H1 (cell line): ENCODE results near the gene USP37. TPM values are rescaled to one million over a fixed set of nuclear protein-coding genes. Genes with fewer than 3 reads are reported as not detected.

Source experiments
- CTBP2 ChIP-seq: IDR thresholded peaks from 2 replicates; pipeline ENCODE4 v1.7.0; 2011; ENCODE audit warnings: borderline replicate concordance, mild to moderate bottlenecking, moderate library complexity, mixed read lengths, low read length; ENCODE audit not compliant: insufficient read depth, insufficient read length
- KDM5A ChIP-seq: fragments of 200-600 bp; IDR thresholded peaks from 2 replicates; pipeline ENCODE4 v1.7.1; 2012; ENCODE audit warnings: mild to moderate bottlenecking, low read length, inconsistent platforms, mixed read lengths
- RAD21 ChIP-seq, 2 experiments: IDR thresholded peaks in 1 of 2; conservative IDR thresholded peaks in 1 of 2; 2 replicates each; pipeline ENCODE4 v1.6.1; 2011; ENCODE audit warnings: low read depth in 2 of 2, low read length in 2 of 2, improper control_type of control experiment in 1 of 2, inconsistent platforms in 1 of 2, mild to moderate bottlenecking in 1 of 2, moderate library complexity in 1 of 2
- polyA plus RNA-seq, 7 experiments: library from polyadenylated mRNA; depleted of rRNA in 3 of 7; stranded (reverse) in 5 of 7; unstranded in 2 of 7; fragments of >200 nt in 5 of 7; fragments of 200-250 nt in 2 of 7; gene quantifications; 1 replicate in 5 of 7; 2 replicates in 1 of 7; 4 replicates in 1 of 7; pipeline versions ENCODE4 v1.2.1 to v1.2.3, GENCODE V29; 2011 to 2013; ENCODE audit warnings: missing spikeins in 2 of 7, mixed read lengths in 2 of 7
- total RNA-seq: library from RNA; stranded (reverse); fragmentation: NEBNext Ultra II Directional; extraction: Animal tissue kit (Norgen Biotek cat#: 25700); gene quantifications from 2 replicates; pipeline ENCODE4 v1.2.1, GENCODE V29; 2021

Gene USP37
- total and polyA plus RNA-seq, 2 of the 8 experiments (the other 6 are each of a cell fraction or from before 2014, with no cell fraction given), result 3.8 to 29.1 TPM

DNA sequence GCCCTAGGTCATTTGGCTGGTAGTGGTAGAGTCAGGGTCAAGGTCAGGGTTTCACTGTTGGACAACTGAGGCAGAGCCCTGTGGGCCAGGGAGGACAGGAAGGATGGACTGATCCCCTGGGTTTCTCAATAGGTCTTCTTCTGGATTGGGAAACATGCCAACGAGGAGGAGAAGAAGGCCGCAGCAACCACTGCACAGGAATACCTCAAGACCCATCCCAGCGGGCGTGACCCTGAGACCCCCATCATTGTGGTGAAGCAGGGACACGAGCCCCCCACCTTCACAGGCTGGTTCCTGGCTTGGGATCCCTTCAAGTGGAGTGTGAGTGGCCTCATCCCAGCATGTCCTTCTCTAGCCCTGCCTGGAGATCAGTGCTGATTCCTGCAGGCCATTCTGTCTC, 131.2 kb downstream of the USP37 start (continued):
- TF ChIP-seq CTBP2 (no peak), RAD21 (IDR thresholded peaks at IDR 0.05 in 1 of 2, conservative IDR thresholded peaks at IDR 0.05 in 1 of 2; ENCODE audit: low read depth in 2 of 2, low read length in 2 of 2) (no peak), KDM5A (no peak)
